Heart right ventricle (tissue), 16 donors: ENCODE results near the gene NOTCH2. TPM values are rescaled to one million over a fixed set of nuclear protein-coding genes. Genes with fewer than 3 reads are reported as not detected.
A peak's percentile ranks its signal among the peaks of the same experiment; 100 is the strongest.

Experiments
- ATAC-seq, 8 donors: fragments of 200-7000 bp; cut with Tn5 transposase; one replicate each; pipeline ENCODE4 v1.9.1; 2020; ENCODE audit warnings: mild to moderate bottlenecking in 8 of 8, moderate library complexity in 8 of 8, moderate number of reproducible peaks in 1 of 8
- DNase-seq, 2 donors: peaks; one replicate each; pipeline ENCODE4 v3.0.0-alpha.2; 2020
- H3K27ac ChIP-seq, 10 donors: fragments of 200-600 bp; sonication (generic) in 2 of 10; one replicate each; pipeline versions ENCODE4 v1.5.0 to v1.8.0; 2020 to 2022; ENCODE audit warnings: mild to moderate bottlenecking in 3 of 10
- H3K27me3 ChIP-seq, 7 donors: fragments of 200-600 bp; one replicate each; pipeline ENCODE4 v1.8.0; 2021 to 2022; ENCODE audit warnings: mild to moderate bottlenecking in 2 of 7
- H3K36me3 ChIP-seq, 9 donors: fragments of 200-600 bp; sonication (generic) in 1 of 9; one replicate each; pipeline versions ENCODE4 v1.5.0 to v1.8.0; 2020 to 2022; ENCODE audit warnings: mild to moderate bottlenecking in 2 of 9
- H3K4me1 ChIP-seq, 9 donors: fragments of 200-600 bp; sonication (generic) in 1 of 9; one replicate each; pipeline versions ENCODE4 v1.5.0 to v1.8.0; 2020 to 2022; ENCODE audit warnings: mild to moderate bottlenecking in 4 of 9
- H3K4me3 ChIP-seq, 10 donors: fragments of 200-600 bp; sonication (generic) in 2 of 10; one replicate each; pipeline versions ENCODE4 v1.5.0 to v1.8.0; 2020 to 2022; ENCODE audit warnings: mild to moderate bottlenecking in 7 of 10, moderate library complexity in 2 of 10
- H3K9me3 ChIP-seq, 11 donors: fragments of 200-600 bp in 10 of 11; sonication (generic) in 2 of 11; one replicate each; pipeline versions ENCODE4 v1.5.0 to v1.8.0; 2013 to 2022; ENCODE audit warnings: mild to moderate bottlenecking in 2 of 11, control low read depth in 1 of 11, moderate library complexity in 1 of 11
- WGBS, 2 donors: extraction: QIAGEN DNeasy Blood & Tissue Kit; methylation state at CpG; one replicate each; pipeline ENCODE4 v1.1.7; 2013; ENCODE audit warnings: inconsistent platforms in 1 of 2; 5-methylcytosine and 5-hydroxymethylcytosine counted together
- intact Hi-C, 10 donors: fragments of 100-400 bp; cut with DNase I; formaldehyde crosslinking; loops; one replicate each; pipeline versions ENCODE4 v1.11.1 to v1.14.2; 2022
- polyA plus RNA-seq, 2 donors: library from polyadenylated mRNA; stranded (reverse); fragments of 200-250 nt; gene quantifications; one replicate each; pipeline ENCODE4 v1.2.3, GENCODE V29; 2013
- total RNA-seq, 10 donors: library from RNA; stranded (reverse); fragmentation: NEBNext Ultra II Directional in 3 of 10; extraction: Animal tissue kit (Norgen Biotek cat#: 25700) in 3 of 10; gene quantifications; one replicate each; pipeline versions ENCODE4 v1.2.1 to v1.2.4, GENCODE V29; 2021 to 2023
- TF ChIP-seq, protein P1 (sequence below), 9 donors: fragments of 200-600 bp; sonication (generic) in 2 of 9; IDR thresholded peaks; one replicate each; pipeline versions ENCODE4 v1.5.0 to v1.8.0; 2021 to 2022; ENCODE audit warnings: antibody characterized with exemption in 9 of 9, mild to moderate bottlenecking in 5 of 9, moderate library complexity in 1 of 9
- donor health status: Arrhythmogenic right ventricular cardiomyopathy.
- donor health status: ischemic (EF 13 %, LVEDD 7.1; RV severe dilation, severe dysfunction).
- donor health status: healthy with polysubstance abuse.
- donor health status: DM: no; HTN: yes; CAD: no.
- donor health status: DM: no; HTN: no; CAD: no.
- donor health status: ischemic (EF 25% LVEDD 6.9; RV normal size, moderate dysfunction).
- donor health status: ischemic (EF 25% LVEDD 5.7; RV mildly dilated, moderate dysfunction).
- donor health status: healthy.
- donor health status: DM: yes; HTN: yes; CAD: no.
- donor health status: Ischemic cardiomyopathy.
- donor health status: ischemic (EF 35%, LVEDD 5.7; RV mildly dilated, moderate dysfunction).
- donor health status: nonischemic (EF 11% LVEDD 7.7; RV severe dilation, severe dysfunction).
- donor health status: DM: yes; HTN: yes; CAD: no.
- donor health status: PGD.
- donor health status: ischemic (EF 29% LVEDD 5.4; RV normal size, mild dysfunction).
- donor health status: nonischemic (EF 23%, LVEDD 6.1; RV moderate dilation, normal function).

The NOTCH2 gene
- total and polyA plus RNA-seq, 12 donors, result 4.1 to 39.1 (median 23.8) TPM

DNA sequence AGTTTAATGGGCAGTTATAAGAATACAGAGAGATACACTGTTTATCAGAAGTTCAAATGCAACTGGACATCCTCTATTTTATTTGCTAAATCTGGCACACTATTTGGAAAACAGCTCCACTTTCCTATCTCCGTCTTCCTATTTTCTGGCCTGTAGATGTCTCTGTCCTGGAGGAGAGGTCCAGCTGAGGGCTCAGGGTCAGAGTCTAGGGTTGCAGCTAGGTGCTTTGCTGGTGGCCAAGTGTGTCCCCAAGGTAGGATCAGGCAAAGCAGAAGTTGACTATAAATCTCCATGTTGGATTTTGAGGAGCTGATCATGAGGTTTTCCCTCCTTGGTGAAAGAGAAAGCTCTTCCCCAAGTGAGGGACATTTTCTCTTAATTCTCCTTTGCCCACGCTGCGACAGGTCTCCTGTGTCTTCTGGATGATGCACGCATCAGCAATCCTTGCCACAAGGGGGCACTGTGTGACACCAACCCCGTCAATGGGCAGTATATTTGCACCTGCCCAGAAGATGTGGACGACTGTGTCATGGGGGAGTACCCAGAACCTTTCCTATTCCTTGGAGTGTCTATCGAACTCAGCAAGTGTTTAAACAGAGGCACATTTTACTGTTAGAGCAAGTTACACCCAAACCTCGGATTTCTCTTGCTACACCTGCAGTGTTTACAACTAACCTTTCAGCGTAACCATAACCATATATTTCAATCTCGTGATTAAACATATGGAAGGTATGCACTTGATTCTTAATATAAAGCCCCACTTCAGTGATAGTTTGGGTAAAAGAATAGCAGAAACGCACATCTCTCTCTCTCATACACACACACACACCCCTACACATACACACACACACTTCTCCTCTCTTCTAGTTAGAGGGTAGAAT is 183.3 kb downstream of the NOTCH2 start:
- Histone ChIP-seq H3K36me3 (no peaks in the 10 kb centered on the region), H3K4me3 (no peak overlapping the region), H3K4me1 (peaks cover 0 to 4% (median 0%) of the 10 kb centered on the region in 9 donors), H3K27me3 (peaks cover 0 to 23% (median 8%) of the 10 kb centered on the region in 7 donors), H3K9me3 (peaks cover 0 to 14% (median 0%) of the 10 kb centered on the region in 11 donors), H3K27ac (no peak overlapping the region)
- WGBS, 2 donors, result 52 to 53% methylated on average over 11 of the region's 11 CpGs
- ATAC-seq (peak in 5 of 8 donors; percentile 46 to 73 (median 66)), DNase-seq (peak; percentile 41 to 42)
- intact Hi-C loops, result loop anchor here in 2 of 10 donors (10.0 kb wide), 3 partner anchors 49 to 259 kb away; no protein-coding TSS in a partner anchor
- TF ChIP-seq, protein P1, sequence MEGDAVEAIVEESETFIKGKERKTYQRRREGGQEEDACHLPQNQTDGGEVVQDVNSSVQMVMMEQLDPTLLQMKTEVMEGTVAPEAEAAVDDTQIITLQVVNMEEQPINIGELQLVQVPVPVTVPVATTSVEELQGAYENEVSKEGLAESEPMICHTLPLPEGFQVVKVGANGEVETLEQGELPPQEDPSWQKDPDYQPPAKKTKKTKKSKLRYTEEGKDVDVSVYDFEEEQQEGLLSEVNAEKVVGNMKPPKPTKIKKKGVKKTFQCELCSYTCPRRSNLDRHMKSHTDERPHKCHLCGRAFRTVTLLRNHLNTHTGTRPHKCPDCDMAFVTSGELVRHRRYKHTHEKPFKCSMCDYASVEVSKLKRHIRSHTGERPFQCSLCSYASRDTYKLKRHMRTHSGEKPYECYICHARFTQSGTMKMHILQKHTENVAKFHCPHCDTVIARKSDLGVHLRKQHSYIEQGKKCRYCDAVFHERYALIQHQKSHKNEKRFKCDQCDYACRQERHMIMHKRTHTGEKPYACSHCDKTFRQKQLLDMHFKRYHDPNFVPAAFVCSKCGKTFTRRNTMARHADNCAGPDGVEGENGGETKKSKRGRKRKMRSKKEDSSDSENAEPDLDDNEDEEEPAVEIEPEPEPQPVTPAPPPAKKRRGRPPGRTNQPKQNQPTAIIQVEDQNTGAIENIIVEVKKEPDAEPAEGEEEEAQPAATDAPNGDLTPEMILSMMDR (IDR thresholded peaks at IDR 0.05), result peak; percentile 41 to 80 (median 68)

DNA sequence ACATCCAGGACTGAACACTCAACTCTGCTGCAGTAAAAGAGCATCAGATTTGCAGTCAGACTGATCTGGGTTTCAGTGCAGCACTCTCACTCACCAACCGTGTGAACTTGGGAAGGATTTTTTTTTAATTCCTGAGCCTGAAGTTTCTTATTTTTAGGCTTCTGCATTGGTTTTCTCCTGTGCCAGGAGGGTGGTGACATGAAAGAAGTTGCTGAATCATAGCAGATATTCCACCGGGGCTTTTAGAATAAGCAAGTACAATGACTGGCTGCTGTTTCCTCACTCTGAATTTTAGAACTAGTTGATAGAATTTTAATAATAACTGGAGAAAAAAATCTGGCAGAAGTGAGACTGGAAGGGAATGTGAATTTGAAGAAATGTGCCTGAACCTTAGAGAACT is 184.8 kb downstream of the NOTCH2 start:
- intact Hi-C loops, result loop anchor here in 2 of 10 donors (10.0 kb wide), 3 partner anchors 50 to 260 kb away; no protein-coding TSS in a partner anchor
- H3K9me3 ChIP-seq, result peaks cover 0 to 14% (median 0%) of the 10 kb centered on the region in 11 donors
- TF ChIP-seq, protein P1 (IDR thresholded peaks at IDR 0.05), result no peak
- H3K4me1 ChIP-seq, result peaks cover 0 to 4% (median 0%) of the 10 kb centered on the region in 9 donors
- no peak for ATAC-seq
- no peak overlapping the region for H3K4me3 ChIP-seq
- H3K27ac ChIP-seq, result no peak overlapping the region
- no peak for DNase-seq
- H3K27me3 ChIP-seq, result peaks cover 0 to 23% (median 8%) of the 10 kb centered on the region in 7 donors
- WGBS, 2 donors, result 39 to 58% methylated on average over 2 of the region's 2 CpGs
- no peaks in the 10 kb centered on the region for H3K36me3 ChIP-seq

DNA sequence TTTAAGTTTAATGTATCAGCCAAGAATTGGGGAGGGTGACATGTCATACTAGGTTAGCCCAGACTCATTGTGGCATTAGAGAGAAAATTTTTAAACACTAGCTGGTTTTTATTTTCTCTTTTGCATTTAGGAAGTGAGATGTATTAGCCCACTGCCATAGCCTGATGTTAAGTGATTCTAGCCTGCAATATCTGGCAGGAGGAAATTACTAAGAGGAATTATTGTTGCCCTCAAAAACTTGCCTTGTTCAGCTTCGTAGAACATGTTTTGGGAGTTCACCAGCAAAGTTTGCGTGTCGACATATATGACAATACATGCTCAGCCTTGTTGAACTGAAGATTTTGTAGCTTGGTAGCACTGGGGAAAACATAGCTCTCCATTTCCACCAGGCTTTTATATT is 185.6 kb downstream of the NOTCH2 start:
- WGBS, 2 donors, result 90 to 91% methylated on average over 3 of the region's 3 CpGs
- intact Hi-C loops, result loop anchor here in 2 of 10 donors (10.0 kb wide), 3 partner anchors 51 to 261 kb away; no protein-coding TSS in a partner anchor
- H3K9me3 ChIP-seq, result peaks cover 0 to 13% (median 0%) of the 10 kb centered on the region in 11 donors
- no peaks in the 10 kb centered on the region for H3K36me3 ChIP-seq
- no peak overlapping the region for H3K4me3 ChIP-seq
- H3K27ac ChIP-seq, result no peak overlapping the region
- TF ChIP-seq, protein P1 (IDR thresholded peaks at IDR 0.05), result no peak
- DNase-seq (no peak), ATAC-seq (no peak)
- peaks cover 0 to 4% (median 0%) of the 10 kb centered on the region in 9 donors for H3K4me1 ChIP-seq
- peaks cover 0 to 23% (median 8%) of the 10 kb centered on the region in 7 donors for H3K27me3 ChIP-seq
